Fibroblast of lung (primary cell): ENCODE measurements around the gene ASAP3. TPM values are rescaled to one million over a fixed set of nuclear protein-coding genes. Genes with fewer than 3 reads are reported as not detected.

Experiments
- DNase-seq, 2 donors: peaks; one replicate each; pipeline versions ENCODE4 v3.0.0 to v3.0.0-alpha.2; 2010; ENCODE audit warnings: low read depth in 2 of 2
- H2AFZ ChIP-seq: 2 replicates; pipeline ENCODE4 v1.5.1; 2012; ENCODE audit warnings: low read length, control low read depth, inconsistent platforms
- H3K27ac ChIP-seq: 2 replicates; pipeline ENCODE4 v1.5.1; 2011; ENCODE audit warnings: low read length, control low read depth; ENCODE audit not compliant: insufficient read depth
- H3K27me3 ChIP-seq: 2 replicates; pipeline ENCODE4 v1.5.1; 2011; ENCODE audit warnings: mild to moderate bottlenecking, low read length; ENCODE audit not compliant: control insufficient read depth, insufficient read depth
- H3K36me3 ChIP-seq: 2 replicates; pipeline ENCODE4 v1.5.1; 2011; ENCODE audit warnings: low read length; ENCODE audit not compliant: control insufficient read depth, insufficient read depth
- H3K4me1 ChIP-seq: 2 replicates; pipeline ENCODE4 v1.5.1; 2011; ENCODE audit warnings: low read length; ENCODE audit not compliant: control insufficient read depth, insufficient read depth; ENCODE audit errors: extremely low read depth
- H3K4me2 ChIP-seq: 2 replicates; pipeline ENCODE4 v1.5.1; 2011; ENCODE audit warnings: low read length, control low read depth; ENCODE audit not compliant: insufficient read depth; ENCODE audit errors: extremely low read depth
- H3K4me3 ChIP-seq, 4 experiments: fragments of 200-600 bp in 1 of 4; sonication (generic) in 1 of 4; replicated peaks in 1 of 4; 2 replicates each; pipeline ENCODE4 v1.5.1; 2011 to 2016; ENCODE audit warnings: low read length in 4 of 4, low read depth in 3 of 4, mild to moderate bottlenecking in 3 of 4, control low read depth in 2 of 4, inconsistent platforms in 1 of 4, mixed read lengths in 1 of 4; ENCODE audit not compliant: insufficient read depth in 1 of 4; ENCODE audit errors: control extremely low read depth in 1 of 4
- H3K79me2 ChIP-seq: 2 replicates; pipeline ENCODE4 v1.5.1; 2012; ENCODE audit warnings: mild to moderate bottlenecking, low read length, inconsistent platforms; ENCODE audit not compliant: control insufficient read depth, insufficient read depth
- H3K9ac ChIP-seq: 2 replicates; pipeline ENCODE4 v1.5.1; 2011; ENCODE audit warnings: mild to moderate bottlenecking, low read length, control low read depth; ENCODE audit not compliant: insufficient read depth
- H3K9me3 ChIP-seq: 2 replicates; pipeline ENCODE4 v1.5.1; 2012; ENCODE audit warnings: low read depth, low read length; ENCODE audit not compliant: control insufficient read depth, insufficient read depth
- H4K20me1 ChIP-seq: 2 replicates; pipeline ENCODE4 v1.5.1; 2011; ENCODE audit warnings: low read length; ENCODE audit not compliant: control insufficient read depth, insufficient read depth; ENCODE audit errors: extremely low read depth
- CTCF ChIP-seq, 2 donors: IDR thresholded peaks in 1 of 2; conservative IDR thresholded peaks in 1 of 2; 1 replicate in 1 of 2; 2 replicates in 1 of 2; pipeline ENCODE4 v1.5.1; 2011 to 2012; ENCODE audit warnings: low read length in 2 of 2, control low read depth in 1 of 2, inconsistent platforms in 1 of 2, low read depth in 1 of 2, mild to moderate bottlenecking in 1 of 2
- EZH2 ChIP-seq: IDR thresholded peaks from 2 replicates; pipeline ENCODE4 v1.5.1; 2012; ENCODE audit warnings: low read length, control low read depth, mild to moderate bottlenecking; ENCODE audit errors: missing control alignments
- polyA plus RNA-seq, 2 donors: library from polyadenylated mRNA; depleted of rRNA in 1 of 2; stranded (reverse) in 1 of 2; unstranded in 1 of 2; fragments of >200 nt; gene quantifications; 2 replicates each; pipeline ENCODE4 v1.2.1, GENCODE V29; 2011 to 2012; ENCODE audit warnings: missing spikeins in 1 of 2
- total RNA-seq: library from RNA; depleted of rRNA; stranded (reverse); fragments of >200 nt; gene quantifications from 2 replicates; pipeline ENCODE4 v1.2.1, GENCODE V29; 2014

Gene ASAP3
- total and polyA plus RNA-seq, 2 donors (not counting 1 experiment from before 2014, with no cell fraction given) = 14.2 to 73.2 TPM

- Histone ChIP-seq H3K4me3 (no peak overlapping the region), H3K9ac (no peak overlapping the region)
Measured at GRCh38 chr1:23408797-23409290, 75.1 kb downstream of the ASAP3 start.

DNA sequence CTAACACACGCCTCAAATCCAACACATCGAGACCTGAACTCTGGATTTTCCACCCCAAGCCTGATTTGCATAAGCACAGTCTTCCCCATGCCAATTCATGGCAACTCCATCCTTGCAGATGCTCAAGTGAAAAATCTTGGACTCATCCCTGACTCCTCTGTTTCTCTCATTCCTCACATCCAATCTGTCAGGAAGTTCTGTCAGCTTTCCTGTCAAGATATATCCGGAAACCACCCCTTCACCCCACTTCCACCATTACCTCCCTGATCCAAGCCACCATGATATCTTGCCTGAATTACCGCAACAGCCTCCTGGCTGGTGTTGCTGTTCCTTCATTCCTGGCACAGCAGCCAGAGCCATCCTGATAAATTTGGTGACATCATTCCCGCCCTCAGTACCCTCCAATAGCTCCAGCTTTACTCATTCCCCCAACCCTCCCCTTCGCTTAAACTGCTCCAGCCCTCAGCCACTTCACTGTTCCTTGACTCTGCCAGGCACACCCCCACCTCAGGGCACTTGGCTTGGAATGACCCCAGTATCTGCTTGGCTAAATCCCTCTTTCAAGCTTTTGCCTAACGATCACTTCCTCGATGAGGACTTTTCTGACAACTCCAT lies 76.9 kb downstream of the ASAP3 start:
- Histone ChIP-seq H3K27ac (no peak overlapping the region), H3K4me2 (no peak overlapping the region), H4K20me1 (no peaks in the 10 kb centered on the region), H3K36me3 (no peaks in the 10 kb centered on the region), H3K4me3 (no peak overlapping the region), H3K9me3 (no peaks in the 10 kb centered on the region), H3K9ac (no peak overlapping the region), H3K27me3 (no peaks in the 10 kb centered on the region), H2AFZ (no peak overlapping the region), H3K79me2 (no peaks in the 10 kb centered on the region), H3K4me1 (peaks cover 14% of the 10 kb centered on the region)
- TF ChIP-seq CTCF (conservative IDR thresholded peaks at IDR 0.05 in 1 of 2, IDR thresholded peaks at IDR 0.05 in 1 of 2; ENCODE audit: low read depth in 1 of 2, low read length in 2 of 2) (no peak), EZH2 (no peak)
- DNase-seq = no peak

More at GRCh38 chr1:23408797-23409290, 75.1 kb downstream of the ASAP3 start:
- H3K36me3 ChIP-seq = no peaks in the 10 kb centered on the region
- no peak overlapping the region for H3K27ac ChIP-seq
- no peaks in the 10 kb centered on the region for H3K79me2 ChIP-seq
- TF ChIP-seq EZH2 = no peak
- no peak for TF ChIP-seq CTCF (conservative IDR thresholded peaks at IDR 0.05 in 1 of 2, IDR thresholded peaks at IDR 0.05 in 1 of 2; ENCODE audit: low read depth in 1 of 2, low read length in 2 of 2)
- no peaks in the 10 kb centered on the region for H4K20me1 ChIP-seq
- DNase-seq = no peak
- peaks cover 9% of the 10 kb centered on the region for H3K4me1 ChIP-seq
- H3K9me3 ChIP-seq = no peaks in the 10 kb centered on the region
- no peak overlapping the region for H2AFZ ChIP-seq
- no peak overlapping the region for H3K4me2 ChIP-seq
- no peaks in the 10 kb centered on the region for H3K27me3 ChIP-seq

DNA sequence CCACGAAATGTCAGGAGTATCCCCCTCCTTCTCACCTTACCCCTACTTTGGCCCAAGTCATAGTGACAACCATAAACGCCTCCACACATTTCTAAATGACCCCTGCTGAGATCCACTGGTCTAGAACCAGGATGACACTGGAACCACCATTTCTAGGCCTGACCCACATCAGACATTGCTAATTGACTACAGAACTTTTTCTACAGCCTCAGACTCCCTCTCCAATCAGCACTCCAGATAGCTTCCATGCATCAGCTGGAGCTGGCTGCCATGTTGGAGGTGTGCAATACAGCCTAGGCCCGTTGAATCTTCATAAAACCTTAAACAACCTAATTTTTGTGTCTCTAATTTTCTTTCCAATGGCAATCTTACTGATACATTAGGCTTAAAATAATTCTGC lies 78.0 kb downstream of the ASAP3 start:
- Histone ChIP-seq H3K27ac (no peak overlapping the region), H3K4me2 (no peak overlapping the region), H3K36me3 (no peaks in the 10 kb centered on the region), H3K27me3 (no peaks in the 10 kb centered on the region), H3K4me3 (no peak overlapping the region), H3K79me2 (no peaks in the 10 kb centered on the region), H3K4me1 (peaks cover 11% of the 10 kb centered on the region), H2AFZ (no peak overlapping the region), H3K9ac (no peak overlapping the region), H3K9me3 (no peaks in the 10 kb centered on the region), H4K20me1 (no peaks in the 10 kb centered on the region)
- TF ChIP-seq EZH2 (no peak), CTCF (conservative IDR thresholded peaks at IDR 0.05 in 1 of 2, IDR thresholded peaks at IDR 0.05 in 1 of 2; ENCODE audit: low read depth in 1 of 2, low read length in 2 of 2) (no peak)
- no peak for DNase-seq
